Hepatocyte (in vitro differentiated cells): ENCODE measurements around the gene HIRIP3. TPM values are rescaled to one million over a fixed set of nuclear protein-coding genes. Genes with fewer than 3 reads are reported as not detected.

Source experiments
- DNase-seq: peaks from one replicate; pipeline ENCODE4 v3.0.0-alpha.2; 2016; ENCODE audit warnings: low spot score
- H2AFZ ChIP-seq: fragments of 200-600 bp; sonication (generic); 2 replicates; pipeline ENCODE4 v1.6.0; 2016; ENCODE audit warnings: antibody characterized with exemption, mild to moderate bottlenecking
- H3K27ac ChIP-seq: fragments of 200-600 bp; sonication (generic); 2 replicates; pipeline ENCODE4 v1.5.1; 2016; ENCODE audit warnings: mild to moderate bottlenecking
- H3K27me3 ChIP-seq: fragments of 200-600 bp; sonication (generic); 2 replicates; pipeline ENCODE4 v1.6.1; 2016
- H3K36me3 ChIP-seq: fragments of 200-600 bp; sonication (generic); replicated peaks from 2 replicates; pipeline ENCODE4 v1.5.1; 2016; ENCODE audit warnings: low read depth; ENCODE audit not compliant: insufficient read depth
- H3K4me1 ChIP-seq: fragments of 200-600 bp; sonication (generic); 2 replicates; pipeline ENCODE4 v1.5.1; 2016; ENCODE audit warnings: mild to moderate bottlenecking, moderate library complexity; ENCODE audit not compliant: insufficient read depth
- H3K4me2 ChIP-seq: fragments of 200-600 bp; sonication (generic); 2 replicates; pipeline ENCODE4 v1.6.0; 2016
- H3K4me3 ChIP-seq: fragments of 200-600 bp; sonication (generic); 2 replicates; pipeline ENCODE4 v1.5.1; 2016; ENCODE audit warnings: mild to moderate bottlenecking
- H3K79me2 ChIP-seq: fragments of 200-600 bp; sonication (generic); 2 replicates; pipeline ENCODE4 v1.6.0; 2017; ENCODE audit warnings: mild to moderate bottlenecking
- H3K9me2 ChIP-seq: fragments of 200-600 bp; sonication (generic); replicated peaks from 2 replicates; pipeline ENCODE4 v1.6.0; 2017; ENCODE audit warnings: mild to moderate bottlenecking; ENCODE audit not compliant: insufficient read depth
- H3K9me3 ChIP-seq: fragments of 200-600 bp; sonication (generic); 2 replicates; pipeline ENCODE4 v1.5.1; 2016; ENCODE audit warnings: low read depth, mild to moderate bottlenecking
- H4K20me1 ChIP-seq: fragments of 200-600 bp; sonication (generic); 2 replicates; pipeline ENCODE4 v1.6.0; 2016; ENCODE audit warnings: mild to moderate bottlenecking; ENCODE audit not compliant: insufficient read depth, poor library complexity, severe bottlenecking
- EZH2 ChIP-seq: fragments of 200-600 bp; sonication (generic); IDR thresholded peaks from 2 replicates; pipeline ENCODE4 v1.6.1; 2016; ENCODE audit warnings: antibody characterized with exemption, mild to moderate bottlenecking, borderline replicate concordance
- EZH2phosphoT487 ChIP-seq: fragments of 200-600 bp; sonication (generic); IDR thresholded peaks from one replicate; pipeline ENCODE4 v1.6.1; 2018; ENCODE audit warnings: antibody characterized with exemption, mild to moderate bottlenecking, low read depth, moderate library complexity; ENCODE audit not compliant: unreplicated experiment, severe bottlenecking
- WGBS: methylation state at CpG from one replicate; pipeline ENCODE4 v1.1.6; 2016; ENCODE audit warnings: low lambda C conversion rate; ENCODE audit errors: missing lambda C conversion rate; 5-methylcytosine and 5-hydroxymethylcytosine counted together
- polyA plus RNA-seq: library from polyadenylated mRNA; unstranded; fragments of >200 nt; fragmentation: Nextera tagmentation; extraction: Ambion mirVana; gene quantifications from 2 replicates; pipeline ENCODE4 v1.2.1, GENCODE V29; 2016
- total RNA-seq: library from RNA; depleted of rRNA; stranded (reverse); fragments of >200 nt; gene quantifications from 2 replicates; pipeline ENCODE4 v1.2.3, GENCODE V29; 2014
- TF ChIP-seq, protein P1 (sequence below): fragments of 200-600 bp; sonication (generic); IDR thresholded peaks from 2 replicates; pipeline ENCODE4 v1.5.1; 2016; ENCODE audit warnings: antibody characterized with exemption, mild to moderate bottlenecking; ENCODE audit not compliant: poor library complexity

Gene HIRIP3
- total and polyA plus RNA-seq, 2 experiments from 2014 or later = 10.6 to 12.9 TPM

DNA sequence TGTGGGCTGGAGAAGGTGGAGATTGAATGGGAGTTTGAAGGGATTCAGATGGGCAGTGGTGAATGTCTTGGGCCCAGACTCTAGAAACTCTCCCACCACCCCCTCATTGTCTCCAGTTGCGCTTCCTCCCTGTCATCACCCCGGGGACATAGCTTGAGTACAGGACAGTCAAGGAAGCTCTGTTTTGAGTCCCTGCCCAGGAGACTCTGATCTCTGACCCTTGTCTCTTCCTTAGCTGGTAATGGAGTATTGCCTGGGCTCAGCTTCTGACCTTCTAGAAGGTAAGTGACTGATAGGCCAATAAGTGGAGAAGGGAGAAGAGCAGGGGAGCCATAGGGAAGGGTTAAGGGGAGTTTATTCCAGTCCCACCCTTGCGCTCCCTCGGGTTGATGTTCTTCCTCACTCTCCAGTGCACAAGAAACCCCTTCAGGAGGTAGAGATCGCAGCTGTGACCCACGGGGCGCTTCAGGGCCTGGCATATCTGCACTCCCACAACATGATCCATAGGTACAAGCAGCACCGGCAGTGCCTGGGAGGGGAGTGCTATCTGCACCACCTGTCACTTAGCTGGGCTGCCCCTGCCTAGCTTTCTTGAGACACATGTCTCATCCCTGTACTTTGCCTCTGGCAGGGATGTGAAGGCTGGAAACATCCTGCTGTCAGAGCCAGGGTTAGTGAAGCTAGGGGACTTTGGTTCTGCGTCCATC lies 16.7 kb downstream of the HIRIP3 start:
- no peak overlapping the region for H3K4me3 ChIP-seq
- no peak overlapping the region for H2AFZ ChIP-seq
- H3K36me3 ChIP-seq = no peaks in the 10 kb centered on the region
- H3K79me2 ChIP-seq = peaks cover 41% of the 10 kb centered on the region
- DNase-seq = no peak
- no peaks in the 10 kb centered on the region for H3K9me2 ChIP-seq
- no peak overlapping the region for H3K4me2 ChIP-seq
- H3K27me3 ChIP-seq = no peaks in the 10 kb centered on the region
- TF ChIP-seq EZH2phosphoT487 = no peak
- TF ChIP-seq EZH2 = no peak
- TF ChIP-seq, protein P1, sequence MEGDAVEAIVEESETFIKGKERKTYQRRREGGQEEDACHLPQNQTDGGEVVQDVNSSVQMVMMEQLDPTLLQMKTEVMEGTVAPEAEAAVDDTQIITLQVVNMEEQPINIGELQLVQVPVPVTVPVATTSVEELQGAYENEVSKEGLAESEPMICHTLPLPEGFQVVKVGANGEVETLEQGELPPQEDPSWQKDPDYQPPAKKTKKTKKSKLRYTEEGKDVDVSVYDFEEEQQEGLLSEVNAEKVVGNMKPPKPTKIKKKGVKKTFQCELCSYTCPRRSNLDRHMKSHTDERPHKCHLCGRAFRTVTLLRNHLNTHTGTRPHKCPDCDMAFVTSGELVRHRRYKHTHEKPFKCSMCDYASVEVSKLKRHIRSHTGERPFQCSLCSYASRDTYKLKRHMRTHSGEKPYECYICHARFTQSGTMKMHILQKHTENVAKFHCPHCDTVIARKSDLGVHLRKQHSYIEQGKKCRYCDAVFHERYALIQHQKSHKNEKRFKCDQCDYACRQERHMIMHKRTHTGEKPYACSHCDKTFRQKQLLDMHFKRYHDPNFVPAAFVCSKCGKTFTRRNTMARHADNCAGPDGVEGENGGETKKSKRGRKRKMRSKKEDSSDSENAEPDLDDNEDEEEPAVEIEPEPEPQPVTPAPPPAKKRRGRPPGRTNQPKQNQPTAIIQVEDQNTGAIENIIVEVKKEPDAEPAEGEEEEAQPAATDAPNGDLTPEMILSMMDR = no peak
- H3K9me3 ChIP-seq = no peaks in the 10 kb centered on the region
- H4K20me1 ChIP-seq = peaks cover 43% of the 10 kb centered on the region
- WGBS = 97% methylated on average over 9 of the region's 9 CpGs
- no peak overlapping the region for H3K27ac ChIP-seq
- peaks cover 20% of the 10 kb centered on the region for H3K4me1 ChIP-seq

DNA sequence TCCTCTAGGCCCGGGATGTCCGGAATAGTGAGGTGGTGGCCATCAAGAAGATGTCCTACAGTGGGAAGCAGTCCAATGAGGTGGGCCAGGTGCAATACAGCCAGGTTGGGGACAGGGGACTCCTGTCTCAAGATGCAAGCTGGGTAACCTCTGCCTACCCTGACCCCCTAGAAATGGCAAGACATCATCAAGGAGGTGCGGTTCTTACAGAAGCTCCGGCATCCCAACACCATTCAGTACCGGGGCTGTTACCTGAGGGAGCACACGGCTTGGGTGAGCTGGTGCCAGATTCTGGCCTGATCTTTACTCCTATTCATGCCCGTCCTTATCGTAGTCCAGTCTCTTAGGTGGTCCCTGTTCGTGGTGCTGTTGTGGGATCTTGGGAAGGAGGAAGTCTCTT lies 17.3 kb downstream of the HIRIP3 start:
- H3K79me2 ChIP-seq = peaks cover 41% of the 10 kb centered on the region
- H4K20me1 ChIP-seq = peaks cover 43% of the 10 kb centered on the region
- WGBS = 97% methylated on average over 9 of the region's 9 CpGs
- H3K27ac ChIP-seq = no peak overlapping the region
- H3K36me3 ChIP-seq = no peaks in the 10 kb centered on the region
- no peak for DNase-seq
- H3K4me1 ChIP-seq = peaks cover 20% of the 10 kb centered on the region
- no peak overlapping the region for H3K4me3 ChIP-seq
- no peaks in the 10 kb centered on the region for H3K9me2 ChIP-seq
- TF ChIP-seq EZH2 = no peak
- TF ChIP-seq, protein P1 = no peak
- TF ChIP-seq EZH2phosphoT487 = no peak
- no peak overlapping the region for H3K4me2 ChIP-seq
- no peaks in the 10 kb centered on the region for H3K27me3 ChIP-seq
- no peaks in the 10 kb centered on the region for H3K9me3 ChIP-seq
- H2AFZ ChIP-seq = no peak overlapping the region

DNA sequence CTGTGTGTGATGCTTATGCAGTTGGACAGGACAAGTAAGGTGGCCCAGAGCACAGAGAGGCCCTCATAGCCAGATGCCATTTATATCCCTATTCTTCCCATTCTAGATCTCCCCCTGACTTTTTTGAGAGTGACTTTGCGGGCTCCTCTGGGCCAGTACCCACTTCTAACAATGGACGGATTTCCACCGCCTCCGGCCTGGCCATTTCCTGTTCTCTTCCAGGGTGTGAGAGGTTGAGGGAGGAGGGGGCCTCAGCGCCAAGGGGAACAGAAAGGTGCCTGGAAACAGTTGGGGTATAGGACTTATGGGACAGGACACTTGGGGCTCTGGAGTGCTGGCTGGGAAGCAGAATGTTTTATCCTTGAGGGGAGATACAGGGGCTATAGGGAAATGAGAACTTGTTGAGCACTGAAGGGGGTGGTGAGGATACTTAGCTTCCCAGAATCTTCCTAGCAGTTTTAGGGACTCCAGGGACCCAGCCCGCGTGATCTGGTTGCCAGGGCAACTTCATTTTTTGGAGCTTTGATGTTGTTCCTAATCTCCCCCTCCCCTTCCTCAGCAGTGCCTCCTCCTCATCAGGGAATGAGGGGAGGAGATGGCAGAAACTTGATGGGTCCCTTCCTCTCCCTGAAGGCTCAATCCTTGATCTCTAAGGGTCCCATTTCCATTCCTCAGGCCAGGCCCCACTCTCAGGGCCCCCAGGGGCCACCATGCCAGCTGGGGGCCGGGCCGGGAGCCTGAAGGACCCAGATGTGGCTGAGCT lies 18.2 kb downstream of the HIRIP3 start:
- Histone ChIP-seq H4K20me1 (peaks cover 43% of the 10 kb centered on the region), H3K27me3 (no peaks in the 10 kb centered on the region), H3K4me2 (peak overlapping the region; percentile 99), H3K36me3 (no peaks in the 10 kb centered on the region), H3K9me3 (no peaks in the 10 kb centered on the region), H3K79me2 (peaks cover 41% of the 10 kb centered on the region), H3K4me3 (no peak overlapping the region), H3K4me1 (peaks cover 20% of the 10 kb centered on the region), H2AFZ (no peak overlapping the region), H3K9me2 (no peaks in the 10 kb centered on the region), H3K27ac (no peak overlapping the region)
- 83% methylated on average over 9 of the region's 9 CpGs for WGBS
- no peak for DNase-seq
- no peak for TF ChIP-seq EZH2phosphoT487
- no peak for TF ChIP-seq EZH2
- TF ChIP-seq, protein P1 = no peak
